H9 (cell line): ENCODE results near the gene SKAP1. TPM values are rescaled to one million over a fixed set of nuclear protein-coding genes. Genes with fewer than 3 reads are reported as not detected.

ENCODE experiments used
- DNase-seq: peaks from one replicate; pipeline ENCODE4 v3.0.0-alpha.2; 2017
- H2AFZ ChIP-seq: one replicate; pipeline ENCODE4 v1.6.1; 2013; ENCODE audit warnings: mild to moderate bottlenecking, low read length, control low read depth, moderate library complexity
- H2AK5ac ChIP-seq: 2 replicates; pipeline ENCODE4 v1.6.1; 2013; ENCODE audit warnings: low read length, control low read depth, mixed read lengths; ENCODE audit not compliant: insufficient read length
- H2BK120ac ChIP-seq: one replicate; pipeline ENCODE4 v1.6.1; 2013; ENCODE audit warnings: low read depth, mild to moderate bottlenecking, low read length, control low read depth, inconsistent platforms; ENCODE audit not compliant: poor library complexity, severe bottlenecking
- H2BK12ac ChIP-seq: 2 replicates; pipeline ENCODE4 v1.6.1; 2013; ENCODE audit warnings: low read length, control low read depth, mixed read lengths, low read depth; ENCODE audit not compliant: insufficient read length
- H2BK15ac ChIP-seq: 2 replicates; pipeline ENCODE4 v1.6.1; 2013; ENCODE audit warnings: low read depth, low read length, control low read depth
- H2BK20ac ChIP-seq: one replicate; pipeline ENCODE4 v1.6.1; 2013; ENCODE audit warnings: low read depth, mild to moderate bottlenecking, low read length, control low read depth, inconsistent platforms; ENCODE audit not compliant: poor library complexity, severe bottlenecking
- H2BK5ac ChIP-seq: 2 replicates; pipeline ENCODE4 v1.6.1; 2013; ENCODE audit warnings: low read length, control low read depth, mixed read lengths; ENCODE audit not compliant: insufficient read length
- H3K14ac ChIP-seq: 2 replicates; pipeline ENCODE4 v1.6.1; 2013; ENCODE audit warnings: low read length, control low read depth; ENCODE audit not compliant: insufficient read depth
- H3K18ac ChIP-seq: 2 replicates; pipeline ENCODE4 v1.6.1; 2013; ENCODE audit warnings: low read depth, mild to moderate bottlenecking, mixed read lengths, low read length, control low read depth; ENCODE audit not compliant: insufficient read length
- H3K23ac ChIP-seq: 2 replicates; pipeline ENCODE4 v1.6.1; 2013; ENCODE audit warnings: low read length, control low read depth, mixed read lengths, low read depth; ENCODE audit not compliant: insufficient read length
- H3K23me2 ChIP-seq: 2 replicates; pipeline ENCODE4 v1.6.1; 2013; ENCODE audit warnings: low read depth, mild to moderate bottlenecking, mixed read lengths, low read length, control low read depth; ENCODE audit not compliant: insufficient read length, poor library complexity, severe bottlenecking
- H3K27ac ChIP-seq: 2 replicates; pipeline ENCODE4 v1.5.1; 2013; ENCODE audit warnings: low read length, control low read depth, mixed read lengths, low read depth; ENCODE audit not compliant: insufficient read length
- H3K27me3 ChIP-seq: 2 replicates; pipeline ENCODE4 v1.6.1; 2013; ENCODE audit warnings: low read length, control low read depth, inconsistent platforms; ENCODE audit not compliant: insufficient read depth
- H3K4ac ChIP-seq: 2 replicates; pipeline ENCODE4 v1.6.1; 2013; ENCODE audit warnings: low read depth, mild to moderate bottlenecking, control low read depth, inconsistent platforms, low read length, moderate library complexity
- H3K4me1 ChIP-seq: 2 replicates; pipeline ENCODE4 v1.6.1; 2013; ENCODE audit warnings: low read length, control low read depth, inconsistent platforms; ENCODE audit not compliant: insufficient read depth
- H3K4me2 ChIP-seq: 2 replicates; pipeline ENCODE4 v1.6.1; 2013; ENCODE audit warnings: low read length, control low read depth, mixed read lengths; ENCODE audit not compliant: insufficient read length, insufficient read depth
- H3K56ac ChIP-seq: 2 replicates; pipeline ENCODE4 v1.6.1; 2013; ENCODE audit warnings: low read depth, mild to moderate bottlenecking, mixed read lengths, low read length, control low read depth; ENCODE audit not compliant: insufficient read length
- H3K79me1 ChIP-seq: 2 replicates; pipeline ENCODE4 v1.6.1; 2013; ENCODE audit warnings: low read depth, mild to moderate bottlenecking, moderate library complexity, low read length, control low read depth, inconsistent platforms; ENCODE audit not compliant: insufficient read depth, poor library complexity, severe bottlenecking
- H3K79me2 ChIP-seq: 2 replicates; pipeline ENCODE4 v1.6.1; 2013; ENCODE audit warnings: low read length, control low read depth, inconsistent platforms; ENCODE audit not compliant: insufficient read depth
- H3K9ac ChIP-seq: 2 replicates; pipeline ENCODE4 v1.6.1; 2013; ENCODE audit warnings: low read length, control low read depth, mixed read lengths; ENCODE audit not compliant: insufficient read length; ENCODE audit errors: extremely low read depth
- H3K9me3 ChIP-seq: one replicate; pipeline ENCODE4 v1.6.1; 2013; ENCODE audit warnings: low read depth, low read length, inconsistent platforms; ENCODE audit not compliant: control insufficient read depth
- H3T11ph ChIP-seq: one replicate; pipeline ENCODE4 v1.6.1; 2013; ENCODE audit warnings: mild to moderate bottlenecking, low read length, control low read depth, inconsistent platforms
- H4K20me1 ChIP-seq: one replicate; pipeline ENCODE4 v1.6.1; 2013; ENCODE audit not compliant: control insufficient read depth, insufficient read length, insufficient read depth
- H4K5ac ChIP-seq: 2 replicates; pipeline ENCODE4 v1.6.1; 2013; ENCODE audit warnings: low read depth, mild to moderate bottlenecking, mixed read lengths, low read length, control low read depth; ENCODE audit not compliant: insufficient read length
- H4K8ac ChIP-seq: replicated peaks from 2 replicates; pipeline ENCODE4 v1.6.1; 2013; ENCODE audit warnings: low read length, control low read depth, mixed read lengths, low read depth; ENCODE audit not compliant: insufficient read length
- H4K91ac ChIP-seq: 2 replicates; pipeline ENCODE4 v1.6.1; 2013; ENCODE audit warnings: low read depth, mild to moderate bottlenecking, moderate library complexity, mixed read lengths, low read length, control low read depth; ENCODE audit not compliant: insufficient read length
- H3K27ac Mint-ChIP-seq, 3 experiments: 2 replicates in 2 of 3; 3 replicates in 1 of 3; pipeline ENCODE4 v1.8.0; 2020 to 2021; ENCODE audit warnings: mixed read lengths in 3 of 3, mild to moderate bottlenecking in 1 of 3, moderate library complexity in 1 of 3
- H3K27me3 Mint-ChIP-seq: 2 replicates; pipeline ENCODE4 v1.8.0; 2021; ENCODE audit warnings: low read depth, mild to moderate bottlenecking, moderate library complexity, mixed read lengths
- H3K36me3 Mint-ChIP-seq, 3 experiments: 2 replicates in 2 of 3; 3 replicates in 1 of 3; pipeline ENCODE4 v1.8.0; 2020 to 2021; ENCODE audit warnings: low read depth in 3 of 3, mixed read lengths in 3 of 3; ENCODE audit not compliant: insufficient read depth in 1 of 3
- H3K4me1 Mint-ChIP-seq, 2 experiments: 2 replicates each; pipeline ENCODE4 v1.8.0; 2020; ENCODE audit warnings: mixed read lengths in 2 of 2
- H3K4me3 Mint-ChIP-seq, 2 experiments: 2 replicates in 1 of 2; 3 replicates in 1 of 2; pipeline ENCODE4 v1.8.0; 2020 to 2021; ENCODE audit warnings: mild to moderate bottlenecking in 2 of 2, mixed read lengths in 2 of 2, moderate library complexity in 1 of 2
- H3K9me3 Mint-ChIP-seq, 2 experiments: 2 replicates in 1 of 2; 3 replicates in 1 of 2; pipeline ENCODE4 v1.8.0; 2020; ENCODE audit warnings: mild to moderate bottlenecking in 2 of 2, mixed read lengths in 2 of 2, moderate library complexity in 1 of 2
- WGBS: extraction: QIAGEN DNeasy Blood & Tissue Kit; methylation state at CpG from one replicate; pipeline ENCODE4 v1.1.7; 2013; ENCODE audit warnings: missing lambda C conversion rate, low lambda C conversion rate, mixed read lengths; ENCODE audit not compliant: insufficient read length; ENCODE audit errors: extremely low coverage; 5-methylcytosine and 5-hydroxymethylcytosine counted together
- total RNA-seq: library from RNA; stranded (reverse); gene quantifications from 2 replicates; pipeline ENCODE4 v1.2.1, GENCODE V29; 2021
- TF ChIP-seq, protein P1 (sequence below): fragments of 200-600 bp; sonication (generic); conservative IDR thresholded peaks from 3 replicates; pipeline ENCODE4 v1.8.0; 2021; ENCODE audit warnings: antibody characterized with exemption, mild to moderate bottlenecking

Gene SKAP1
- total RNA-seq, 1 experiment from 2014 or later, result not detected

DNA sequence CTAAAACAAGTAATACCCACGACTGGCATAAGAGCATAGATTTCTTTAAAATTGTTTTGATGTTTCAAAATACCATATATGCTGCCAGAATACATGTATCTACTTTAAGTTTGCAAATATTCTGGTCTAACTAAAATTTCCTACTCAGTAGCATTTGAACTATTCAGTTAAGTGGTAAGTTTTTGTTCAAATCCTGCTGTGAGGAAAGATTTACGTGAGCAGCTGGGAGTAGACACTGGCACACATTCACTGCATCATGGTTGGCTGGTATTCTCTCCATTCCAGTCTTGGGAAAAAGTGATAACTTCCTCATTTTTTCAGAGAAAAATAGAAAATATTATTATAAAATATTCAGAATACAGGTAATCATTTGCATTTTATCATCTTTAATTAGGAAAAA, 133.6 kb downstream of the SKAP1 start:
- Histone ChIP-seq H4K5ac (no peak overlapping the region), H2BK15ac (no peak overlapping the region), H3K56ac (no peak overlapping the region), H2BK12ac (no peak overlapping the region), H3K9me3 (no peaks in the 10 kb centered on the region), H2AK5ac (no peak overlapping the region), H2BK120ac (no peak overlapping the region), H4K20me1 (no peaks in the 10 kb centered on the region), H3K27me3 (no peaks in the 10 kb centered on the region), H3K18ac (no peak overlapping the region), H3K23me2 (no peaks in the 10 kb centered on the region), H2BK20ac (no peak overlapping the region), H3K4me1 (no peaks in the 10 kb centered on the region), H2AFZ (no peak overlapping the region), H4K8ac (no peak overlapping the region), H2BK5ac (no peak overlapping the region), H3K14ac (no peak overlapping the region), H3K27ac (no peak overlapping the region), H3K79me1 (no peaks in the 10 kb centered on the region), H3K23ac (no peak overlapping the region), H3T11ph (no peak overlapping the region), H3K9ac (no peak overlapping the region), H3K79me2 (no peaks in the 10 kb centered on the region), H3K4ac (no peak overlapping the region), H3K4me2 (no peak overlapping the region), H4K91ac (no peak overlapping the region)
- Mint-ChIP-seq H3K4me3 (no peak overlapping the region), H3K4me1 (peaks cover 6 to 8% of the 10 kb centered on the region in 2 experiments), H3K27ac (no peak overlapping the region), H3K9me3 (no peaks in the 10 kb centered on the region), H3K27me3 (peaks cover 15% of the 10 kb centered on the region), H3K36me3 (no peaks in the 10 kb centered on the region)
- WGBS, result no CpG with 5 or more reads among the region's 2 CpGs
- TF ChIP-seq, protein P1, sequence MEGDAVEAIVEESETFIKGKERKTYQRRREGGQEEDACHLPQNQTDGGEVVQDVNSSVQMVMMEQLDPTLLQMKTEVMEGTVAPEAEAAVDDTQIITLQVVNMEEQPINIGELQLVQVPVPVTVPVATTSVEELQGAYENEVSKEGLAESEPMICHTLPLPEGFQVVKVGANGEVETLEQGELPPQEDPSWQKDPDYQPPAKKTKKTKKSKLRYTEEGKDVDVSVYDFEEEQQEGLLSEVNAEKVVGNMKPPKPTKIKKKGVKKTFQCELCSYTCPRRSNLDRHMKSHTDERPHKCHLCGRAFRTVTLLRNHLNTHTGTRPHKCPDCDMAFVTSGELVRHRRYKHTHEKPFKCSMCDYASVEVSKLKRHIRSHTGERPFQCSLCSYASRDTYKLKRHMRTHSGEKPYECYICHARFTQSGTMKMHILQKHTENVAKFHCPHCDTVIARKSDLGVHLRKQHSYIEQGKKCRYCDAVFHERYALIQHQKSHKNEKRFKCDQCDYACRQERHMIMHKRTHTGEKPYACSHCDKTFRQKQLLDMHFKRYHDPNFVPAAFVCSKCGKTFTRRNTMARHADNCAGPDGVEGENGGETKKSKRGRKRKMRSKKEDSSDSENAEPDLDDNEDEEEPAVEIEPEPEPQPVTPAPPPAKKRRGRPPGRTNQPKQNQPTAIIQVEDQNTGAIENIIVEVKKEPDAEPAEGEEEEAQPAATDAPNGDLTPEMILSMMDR, result no peak
- no peak for DNase-seq
